22Rv1 (cell line): ENCODE data around the gene EFNB1.

Experiments
- H3K27ac ChIP-seq: fragments of 450-650 bp; 2 replicates; pipeline ENCODE4 v1.5.1; 2017
- ZFX ChIP-seq: fragments of 450-650 bp; IDR thresholded peaks from 2 replicates; pipeline ENCODE4 v1.6.1; 2017; ENCODE audit warnings: antibody characterized with exemption, borderline replicate concordance
- TF ChIP-seq, protein P1 (sequence below): fragments of 450-650 bp; IDR thresholded peaks from 2 replicates; pipeline ENCODE4 v1.5.1; 2017; ENCODE audit warnings: mild to moderate bottlenecking

EFNB1 gene

DNA sequence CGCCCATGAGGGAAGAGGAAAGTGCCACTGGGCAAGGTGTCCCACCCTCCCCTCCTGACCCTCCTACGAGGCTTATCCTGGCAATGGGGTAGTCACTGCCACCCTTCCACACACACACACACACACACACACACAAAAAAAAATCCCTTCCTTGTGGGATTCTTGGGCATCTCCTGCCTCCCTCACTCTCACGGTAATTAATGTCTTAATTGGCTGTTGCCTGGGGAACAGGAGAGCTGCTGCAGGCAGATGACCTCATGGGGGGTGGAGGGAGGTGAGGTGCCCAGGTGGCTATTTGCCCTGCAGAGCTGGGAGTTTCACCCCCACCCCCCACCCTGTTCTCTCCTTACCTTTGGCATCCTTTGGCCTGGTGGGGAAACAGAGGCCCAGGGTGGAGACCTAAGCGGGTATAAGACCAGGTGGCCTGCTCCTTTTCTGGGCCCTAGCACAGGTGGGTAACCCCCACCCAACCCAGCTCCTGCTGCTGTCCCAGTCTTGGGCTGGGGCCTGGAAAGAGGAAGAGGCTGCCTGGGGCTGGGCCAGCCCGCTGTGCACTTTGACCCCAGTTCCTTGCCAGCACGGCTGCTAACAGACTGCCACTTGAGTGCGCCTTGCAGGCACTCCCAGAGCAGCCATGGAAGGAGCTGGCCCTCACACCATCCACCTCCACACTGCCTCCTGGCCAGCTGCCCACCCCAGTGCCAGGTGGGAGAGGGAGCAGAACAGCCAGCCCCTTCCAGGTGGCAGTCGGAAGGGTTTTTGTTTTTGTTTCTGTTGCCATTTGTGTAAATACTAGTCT lies 12.6 kb downstream of the EFNB1 start:
- no peak for TF ChIP-seq ZFX
- TF ChIP-seq, protein P1, sequence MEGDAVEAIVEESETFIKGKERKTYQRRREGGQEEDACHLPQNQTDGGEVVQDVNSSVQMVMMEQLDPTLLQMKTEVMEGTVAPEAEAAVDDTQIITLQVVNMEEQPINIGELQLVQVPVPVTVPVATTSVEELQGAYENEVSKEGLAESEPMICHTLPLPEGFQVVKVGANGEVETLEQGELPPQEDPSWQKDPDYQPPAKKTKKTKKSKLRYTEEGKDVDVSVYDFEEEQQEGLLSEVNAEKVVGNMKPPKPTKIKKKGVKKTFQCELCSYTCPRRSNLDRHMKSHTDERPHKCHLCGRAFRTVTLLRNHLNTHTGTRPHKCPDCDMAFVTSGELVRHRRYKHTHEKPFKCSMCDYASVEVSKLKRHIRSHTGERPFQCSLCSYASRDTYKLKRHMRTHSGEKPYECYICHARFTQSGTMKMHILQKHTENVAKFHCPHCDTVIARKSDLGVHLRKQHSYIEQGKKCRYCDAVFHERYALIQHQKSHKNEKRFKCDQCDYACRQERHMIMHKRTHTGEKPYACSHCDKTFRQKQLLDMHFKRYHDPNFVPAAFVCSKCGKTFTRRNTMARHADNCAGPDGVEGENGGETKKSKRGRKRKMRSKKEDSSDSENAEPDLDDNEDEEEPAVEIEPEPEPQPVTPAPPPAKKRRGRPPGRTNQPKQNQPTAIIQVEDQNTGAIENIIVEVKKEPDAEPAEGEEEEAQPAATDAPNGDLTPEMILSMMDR: no peak
- no peak overlapping the region for H3K27ac ChIP-seq

DNA sequence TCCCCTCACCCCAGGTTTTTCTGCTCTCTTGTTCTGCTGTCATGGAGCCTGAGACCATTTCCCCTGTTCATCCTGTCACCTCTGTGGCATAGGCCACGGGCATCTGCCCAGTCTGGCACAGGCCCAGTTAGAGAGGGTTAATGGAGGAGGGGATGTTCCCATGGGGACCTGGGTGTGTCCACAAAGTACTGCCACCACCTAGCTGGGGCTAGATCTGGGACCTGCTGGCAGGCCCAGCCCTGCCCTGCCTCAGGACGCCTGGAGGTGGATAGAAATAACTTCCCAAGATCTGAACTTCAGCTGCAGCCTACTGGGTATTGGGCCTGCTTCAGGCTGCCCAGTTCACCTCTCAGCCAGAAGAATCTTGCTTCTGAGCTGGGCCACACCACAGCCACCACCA lies 13.5 kb downstream of the EFNB1 start:
- no peak overlapping the region for H3K27ac ChIP-seq
- TF ChIP-seq, protein P1: no peak
- no peak for TF ChIP-seq ZFX

DNA sequence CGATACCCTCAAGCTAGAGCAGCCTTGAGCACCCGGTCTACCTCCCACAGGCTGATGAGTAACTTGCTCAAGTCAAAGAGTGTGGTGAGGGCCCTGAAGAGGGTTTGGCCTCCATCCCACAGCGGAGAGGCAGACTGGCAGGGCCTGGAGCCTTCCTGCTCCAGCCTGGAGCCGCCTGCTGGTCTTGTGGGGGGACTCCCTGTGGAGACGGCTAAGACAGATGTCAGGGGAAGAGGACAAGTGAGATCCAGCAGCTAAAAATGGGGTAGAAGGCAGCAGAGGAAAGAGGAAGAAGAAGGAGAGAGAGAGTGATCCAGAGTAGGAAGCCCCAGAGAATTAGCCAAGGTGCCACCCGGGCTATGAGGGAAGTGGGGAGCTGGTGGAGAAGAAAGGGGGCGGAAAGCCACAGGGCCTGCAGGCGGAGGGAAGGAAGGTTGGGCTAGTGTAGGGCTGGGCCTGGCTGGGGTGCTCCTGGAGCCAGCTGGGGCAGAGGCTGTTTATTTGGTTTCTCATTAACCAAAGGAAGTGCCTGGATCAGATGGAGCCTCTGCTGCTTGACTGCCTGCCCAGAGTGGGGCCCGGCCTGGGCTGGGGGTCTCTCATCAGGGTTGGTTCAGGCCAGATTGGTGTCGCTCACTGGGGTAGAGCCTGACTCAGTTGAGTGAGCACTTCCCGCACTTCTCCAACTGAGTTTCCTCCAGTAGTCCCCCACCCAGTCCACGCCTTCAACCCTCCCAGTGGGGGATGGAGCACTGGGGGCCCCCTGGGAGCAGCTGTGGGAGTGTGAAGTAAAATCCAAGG lies 14.2 kb downstream of the EFNB1 start:
- no peak overlapping the region for H3K27ac ChIP-seq

DNA sequence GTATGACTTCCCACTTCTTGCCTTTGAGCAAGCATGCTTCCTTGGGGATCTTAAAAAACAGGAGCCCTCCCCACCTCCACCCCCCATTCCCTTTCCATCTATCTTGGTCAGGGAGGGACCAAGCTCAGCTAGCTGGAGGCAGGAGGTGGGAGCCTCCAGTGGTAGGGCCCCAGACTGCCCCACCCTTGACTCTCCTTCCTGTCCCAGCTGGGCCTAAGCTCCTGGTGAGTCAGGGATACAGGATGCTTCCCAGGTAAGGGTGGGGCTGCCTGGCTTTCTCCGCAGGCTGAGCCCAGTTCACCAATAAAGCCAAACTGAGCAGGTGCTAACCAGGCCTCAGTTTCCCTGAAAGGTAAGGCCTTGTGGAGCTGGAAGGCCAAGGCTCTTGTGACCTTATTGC lies 15.2 kb downstream of the EFNB1 start:
- no peak overlapping the region for H3K27ac ChIP-seq
- TF ChIP-seq ZFX: no peak
- TF ChIP-seq, protein P1: no peak

More for the DNA sequence above, 14.2 kb downstream of the EFNB1 start:
- no peak for TF ChIP-seq ZFX
- TF ChIP-seq, protein P1: no peak

- TF ChIP-seq ZFX: no peak
- TF ChIP-seq, protein P1: no peak
- H3K27ac ChIP-seq: no peak overlapping the region
These were observed 15.8 kb downstream of the EFNB1 start for GRCh38 chrX:68844581-68844980.

GRCh38 chrX:68846536-68846935 lies 17.7 kb downstream of the EFNB1 start:
- TF ChIP-seq ZFX: no peak
- TF ChIP-seq, protein P1: no peak
- H3K27ac ChIP-seq: no peak overlapping the region

- H3K27ac ChIP-seq: no peak overlapping the region
- TF ChIP-seq, protein P1: no peak
- no peak for TF ChIP-seq ZFX
These were observed 18.4 kb downstream of the EFNB1 start for GRCh38 chrX:68847172-68847571.
